Stimulated activated naive CD4-positive, alpha-beta T cell (primary cell): Measurements from ENCODE around the gene PTPRD.

Experiments
- DNase-seq, 6 experiments: peaks; one replicate each; lab custom pipeline; 2025; lab: John Stamatoyannopoulos, UW

PTPRD gene

GRCh38 chr9:10172476-10172875, 440.3 kb downstream of the PTPRD start:
- DNase-seq, result no peak

DNA sequence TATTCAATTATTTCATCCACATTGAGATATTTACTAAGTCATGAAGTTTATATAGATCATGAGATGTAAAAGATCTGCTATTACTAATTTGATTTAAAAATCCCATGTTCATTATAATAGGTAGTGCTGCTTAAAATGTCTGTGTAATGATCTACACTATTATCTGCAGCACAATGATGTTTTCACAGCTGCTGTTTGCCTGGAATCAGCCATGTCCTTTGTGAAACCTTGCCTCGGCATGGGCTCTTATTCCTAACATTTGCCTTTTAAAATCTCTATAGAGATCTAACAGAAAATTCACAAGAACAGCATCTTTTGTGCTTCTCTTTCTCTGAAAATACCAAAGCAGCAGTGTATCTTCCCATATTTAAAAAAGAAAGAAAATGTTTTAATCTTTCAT, 444.6 kb downstream of the PTPRD start:
- no peak for DNase-seq

GRCh38 chr9:10148796-10149195, 464.0 kb downstream of the PTPRD start:
- DNase-seq, result no peak

DNA sequence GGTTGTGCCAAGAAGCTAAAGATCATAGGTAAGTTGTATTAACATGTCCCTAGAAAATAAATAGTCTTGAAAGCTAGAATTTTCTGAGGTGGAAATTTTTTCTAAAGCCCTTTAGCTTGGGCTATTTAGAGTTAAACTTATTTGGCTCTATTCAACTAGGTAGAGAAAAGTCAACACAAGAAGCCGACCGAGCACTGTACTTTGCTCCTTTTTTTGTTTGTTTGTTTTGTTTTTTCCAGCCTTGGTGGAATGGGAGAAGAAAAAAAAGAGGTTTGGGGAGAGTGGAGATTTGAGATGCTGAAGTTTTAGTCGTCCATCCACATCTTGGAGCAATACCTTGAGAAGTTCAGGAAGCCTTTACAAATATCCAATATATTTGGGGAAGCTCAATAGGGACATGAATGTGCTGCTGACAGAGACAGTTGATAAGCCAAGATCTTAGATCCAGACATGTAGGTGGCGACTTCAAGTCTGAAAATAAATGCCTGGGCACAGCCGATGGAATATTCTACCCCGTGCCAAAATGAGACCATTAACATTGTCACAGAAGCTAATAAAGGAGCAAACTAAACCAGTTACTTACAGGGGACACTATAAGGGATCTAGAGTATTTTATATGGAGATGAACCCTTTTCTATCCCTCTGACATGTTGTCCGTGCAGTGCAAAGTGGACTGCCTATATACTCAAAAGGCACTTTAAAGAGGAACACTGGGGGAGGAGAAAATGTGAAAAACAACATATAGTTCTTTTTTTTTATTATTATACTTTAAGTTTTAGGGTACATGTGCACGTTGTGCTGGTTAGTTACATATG, 466.1 kb downstream of the PTPRD start:
- DNase-seq, result no peak

GRCh38 chr9:10144355-10144754, 468.4 kb downstream of the PTPRD start:
- no peak for DNase-seq

DNA sequence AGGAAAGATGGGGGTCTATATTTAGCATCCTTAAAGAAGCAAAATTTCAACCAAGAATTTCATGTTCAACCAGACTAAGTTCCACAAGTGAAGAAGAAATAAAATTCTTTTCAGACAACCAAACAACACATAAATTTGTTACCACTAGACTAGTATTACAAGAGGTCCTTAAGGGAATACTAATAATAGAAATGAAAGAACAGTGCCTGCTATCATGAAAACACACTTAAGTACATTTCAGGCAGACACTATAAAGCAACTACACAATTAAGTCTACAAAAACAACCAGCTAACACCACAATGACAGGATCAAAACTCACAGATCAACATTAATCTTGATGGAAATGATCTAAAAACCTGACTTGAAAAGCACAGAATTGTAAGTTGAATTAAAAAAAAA, 477.2 kb downstream of the PTPRD start:
- no peak for DNase-seq

DNA sequence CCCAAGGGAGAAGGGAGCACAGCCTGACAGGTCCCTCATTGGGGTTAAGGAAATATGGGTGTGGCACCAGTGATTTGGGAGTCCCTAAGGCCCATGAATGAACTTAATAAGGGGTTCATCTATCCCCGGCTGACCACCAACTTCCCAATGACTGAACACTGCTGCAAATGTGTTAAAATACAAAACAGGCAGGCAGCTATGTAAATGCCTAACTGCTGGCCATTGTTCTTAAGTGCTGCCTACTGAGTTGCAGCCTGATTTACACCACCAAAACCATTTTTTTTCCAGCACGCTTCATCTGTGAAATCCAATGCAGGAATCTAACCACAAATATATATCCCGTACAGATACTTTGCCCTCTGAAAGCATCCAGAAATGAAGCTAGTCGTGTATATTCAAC, 478.5 kb downstream of the PTPRD start:
- DNase-seq, result no peak

- no peak for DNase-seq
Measured at GRCh38 chr9:10130061-10130675, 482.6 kb downstream of the PTPRD start.

DNA sequence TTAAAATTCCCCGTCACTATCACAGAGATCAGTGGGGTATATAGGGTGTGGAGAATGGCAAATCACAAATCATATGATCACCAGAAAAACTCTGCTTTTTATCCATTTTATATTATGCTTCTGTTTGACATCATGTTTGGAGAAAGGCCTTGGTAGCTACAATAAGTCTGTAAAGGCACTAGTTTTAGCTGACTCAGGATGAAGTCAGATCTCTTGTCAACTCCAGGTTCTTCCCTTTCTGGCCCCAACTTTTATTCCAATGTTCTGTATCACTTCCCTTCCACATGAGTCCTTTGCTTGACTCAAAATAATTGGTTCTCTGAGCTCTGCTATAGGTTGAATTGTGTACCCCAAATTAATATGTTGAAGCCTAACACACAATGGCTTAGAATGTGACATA, 484.9 kb downstream of the PTPRD start:
- DNase-seq, result no peak

GRCh38 chr9:10112798-10113197, 500.0 kb downstream of the PTPRD start:
- DNase-seq, result no peak

DNA sequence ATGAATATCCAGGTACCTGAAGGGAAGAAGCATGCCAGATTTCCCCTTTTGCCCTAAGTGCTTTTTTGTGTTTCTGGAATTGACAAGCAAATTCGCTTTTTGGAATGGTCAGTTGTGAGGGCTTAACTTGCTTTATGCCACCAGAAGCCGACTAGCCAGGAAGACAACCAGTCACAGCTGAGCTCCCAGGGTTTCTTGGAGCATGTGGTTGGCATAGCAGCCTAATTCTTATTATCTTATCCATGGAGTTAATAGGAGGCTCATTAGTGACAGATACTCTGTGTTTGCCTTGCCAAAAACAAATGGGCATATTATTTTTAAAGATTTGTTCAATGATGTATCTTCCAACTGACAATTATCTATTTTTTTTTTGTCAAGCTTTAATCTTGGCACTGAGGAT, 500.7 kb downstream of the PTPRD start:
- DNase-seq, result no peak

DNA sequence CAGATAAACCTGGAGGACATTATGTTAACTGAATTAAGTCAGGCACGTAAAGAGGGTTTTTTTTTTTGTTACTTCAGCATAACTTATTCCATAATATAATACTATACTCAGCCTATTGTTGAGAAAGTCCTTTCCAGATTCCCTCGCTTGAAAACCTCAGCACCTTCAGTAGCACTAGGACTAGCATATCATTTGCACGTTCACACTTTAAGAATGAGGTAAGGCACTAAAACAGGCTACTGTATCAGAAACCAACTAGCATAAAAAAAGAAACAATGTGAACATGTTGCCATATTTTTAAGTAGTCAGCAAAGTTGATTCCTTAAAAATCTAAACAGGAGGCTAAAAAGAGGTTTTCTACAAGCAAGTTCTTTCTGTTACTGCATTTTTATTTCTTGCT, 504.0 kb downstream of the PTPRD start:
- no peak for DNase-seq

DNA sequence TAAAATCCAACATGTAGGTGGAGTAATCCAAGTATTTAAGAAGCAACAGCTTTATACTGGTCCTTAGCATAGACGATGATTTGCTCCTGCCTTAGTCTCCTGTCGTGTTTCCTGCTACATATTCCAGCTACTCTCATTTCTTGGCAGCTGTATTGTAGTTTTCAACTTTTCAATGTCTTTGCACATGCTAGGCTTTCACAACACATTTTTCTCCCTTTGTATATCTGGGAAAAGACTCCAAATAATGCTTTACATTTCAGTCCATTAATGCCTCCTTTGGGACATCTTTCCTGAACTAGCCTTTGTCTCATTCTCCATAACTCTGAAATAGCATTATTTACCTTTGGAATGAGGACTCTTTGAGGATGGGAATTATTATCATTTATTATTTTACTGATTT, 508.0 kb downstream of the PTPRD start:
- no peak for DNase-seq

DNA sequence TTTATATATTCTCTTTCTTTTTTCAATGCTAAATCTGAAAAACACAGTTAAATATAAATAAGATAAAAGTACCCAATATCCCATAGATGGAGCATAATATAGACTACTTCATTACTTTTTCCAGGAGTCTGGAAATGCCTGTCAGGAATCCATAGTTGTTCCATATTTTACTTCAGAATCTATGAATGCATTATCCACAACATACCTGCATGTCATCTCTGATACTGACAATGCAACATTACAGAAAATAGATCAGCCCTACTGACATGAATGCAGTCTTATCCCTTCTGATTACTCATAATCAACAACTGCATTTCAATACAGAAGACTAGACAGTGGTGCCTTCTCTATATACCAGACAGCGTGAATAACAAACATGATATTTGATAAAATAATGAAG, 517.6 kb downstream of the PTPRD start:
- no peak for DNase-seq

- DNase-seq, result no peak
Measured at GRCh38 chr9:10094563-10094962, 518.2 kb downstream of the PTPRD start.

DNA sequence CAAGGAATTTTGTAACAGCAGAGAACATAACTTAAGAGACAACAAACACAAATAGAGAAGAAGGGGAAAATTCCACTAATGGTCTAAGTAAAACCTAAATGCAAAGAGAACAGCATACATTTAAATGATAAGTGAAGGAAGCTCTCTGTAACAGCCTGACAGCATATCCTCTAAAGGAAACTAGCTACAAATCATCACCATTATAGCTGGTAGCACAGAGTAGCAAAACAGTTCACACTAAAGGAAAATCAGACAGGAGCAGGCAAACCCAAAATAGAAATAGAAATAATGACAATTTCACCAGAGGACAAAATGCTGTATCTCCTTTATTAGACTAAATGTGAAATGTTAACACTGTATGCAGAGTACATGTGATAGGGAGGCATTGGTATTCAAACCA, 532.8 kb downstream of the PTPRD start:
- no peak for DNase-seq

- DNase-seq, result no peak
Measured at GRCh38 chr9:10079284-10079964, 533.4 kb downstream of the PTPRD start.

- no peak for DNase-seq
Measured at GRCh38 chr9:10071579-10071978, 541.2 kb downstream of the PTPRD start.

GRCh38 chr9:10062629-10063395, 550.0 kb downstream of the PTPRD start:
- no peak for DNase-seq

- DNase-seq, result no peak
Measured at GRCh38 chr9:10059044-10059443, 553.8 kb downstream of the PTPRD start.

GRCh38 chr9:10055886-10056395, 556.9 kb downstream of the PTPRD start:
- no peak for DNase-seq

DNA sequence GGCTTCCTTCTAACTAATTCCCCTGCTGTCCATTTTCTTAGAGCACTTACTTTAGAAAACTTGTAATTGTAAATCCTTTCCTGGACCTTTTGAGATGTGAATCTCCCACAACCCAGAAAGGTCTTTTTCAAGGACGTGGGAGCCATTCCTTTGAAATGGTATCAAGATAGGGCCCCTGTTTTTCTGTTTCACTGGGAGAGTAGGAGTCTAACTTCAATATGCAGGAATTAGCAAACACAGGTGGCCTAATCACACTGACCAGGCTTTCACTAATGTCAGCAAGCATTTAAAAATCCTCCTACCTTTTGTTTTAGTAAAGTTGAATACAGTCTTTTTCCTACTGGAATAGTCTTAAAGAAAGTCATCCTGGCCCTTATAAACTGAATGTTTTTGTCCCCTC, 558.3 kb downstream of the PTPRD start:
- no peak for DNase-seq
